NCI-H460 (cell line): ENCODE data around the gene HS3ST3B1. TPM values are rescaled to one million over a fixed set of nuclear protein-coding genes. Genes with fewer than 3 reads are reported as not detected.

Experiments
- DNase-seq: peaks from one replicate; pipeline ENCODE4 v3.0.0-alpha.2; 2016; ENCODE audit warnings: low read depth; ENCODE audit errors: extremely low read depth
- total RNA-seq: library from RNA; depleted of rRNA; stranded (reverse); fragments of >200 nt; shearing (Covaris generic); gene quantifications from 2 replicates; pipeline ENCODE4 v1.2.3, GENCODE V29; 2014

The HS3ST3B1 gene
- total RNA-seq, 1 experiment from 2014 or later = 11.5 TPM

DNA sequence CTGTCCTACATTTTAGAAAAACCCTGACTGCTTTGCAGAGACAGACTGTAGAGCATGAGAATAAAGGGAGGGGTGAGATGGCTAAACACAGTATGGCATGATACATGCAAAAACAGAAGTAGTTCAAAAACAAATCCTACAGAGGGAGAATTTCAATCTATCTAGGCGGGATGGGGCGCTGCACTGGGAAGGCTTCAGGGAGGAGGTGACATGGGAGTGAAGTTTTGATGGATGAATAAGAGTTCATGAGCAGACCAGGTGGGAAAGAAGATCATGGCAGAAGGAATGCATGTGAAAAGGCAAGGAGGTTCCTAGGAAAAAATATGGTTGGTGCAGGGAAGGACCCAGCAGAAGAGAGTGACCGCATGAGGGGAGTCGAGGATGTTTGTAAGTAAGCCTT, 19.2 kb downstream of the HS3ST3B1 start:
- DNase-seq = no peak

DNA sequence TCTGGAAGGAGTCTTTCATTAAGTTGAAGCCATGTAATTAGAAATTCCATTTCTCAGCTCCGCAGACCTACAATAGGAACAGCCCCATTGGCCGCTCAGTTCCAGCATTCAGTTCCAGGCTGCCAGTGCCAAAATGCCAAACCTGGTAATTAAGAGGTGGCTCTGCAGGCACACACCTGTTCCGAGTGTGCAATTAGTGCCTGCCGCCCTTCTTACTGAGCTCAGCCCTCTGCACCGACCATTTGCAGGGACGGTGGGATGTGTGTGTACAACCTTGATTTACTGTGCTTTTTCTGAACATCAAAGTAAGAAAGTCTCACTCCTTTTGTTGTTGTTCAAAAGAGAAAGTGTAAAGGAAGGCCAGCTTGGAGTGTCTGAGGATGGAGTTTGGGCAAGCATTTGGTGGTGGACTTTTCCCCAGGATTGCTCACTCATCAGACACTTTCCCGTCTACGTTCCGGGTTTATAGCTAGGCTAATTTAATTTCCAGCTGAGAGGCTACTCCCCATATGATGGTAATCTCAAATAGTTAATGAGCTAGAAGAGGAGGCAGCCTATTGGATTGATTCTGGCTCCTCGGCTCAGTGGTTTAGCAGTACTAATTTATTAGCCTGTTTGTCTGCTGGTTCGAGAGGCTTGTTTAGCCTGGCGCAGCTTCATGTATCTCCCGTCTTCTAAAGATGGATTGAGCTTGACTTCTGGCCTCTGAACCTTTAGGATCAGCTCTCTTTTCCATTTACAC, 20.0 kb downstream of the HS3ST3B1 start:
- no peak for DNase-seq

DNA sequence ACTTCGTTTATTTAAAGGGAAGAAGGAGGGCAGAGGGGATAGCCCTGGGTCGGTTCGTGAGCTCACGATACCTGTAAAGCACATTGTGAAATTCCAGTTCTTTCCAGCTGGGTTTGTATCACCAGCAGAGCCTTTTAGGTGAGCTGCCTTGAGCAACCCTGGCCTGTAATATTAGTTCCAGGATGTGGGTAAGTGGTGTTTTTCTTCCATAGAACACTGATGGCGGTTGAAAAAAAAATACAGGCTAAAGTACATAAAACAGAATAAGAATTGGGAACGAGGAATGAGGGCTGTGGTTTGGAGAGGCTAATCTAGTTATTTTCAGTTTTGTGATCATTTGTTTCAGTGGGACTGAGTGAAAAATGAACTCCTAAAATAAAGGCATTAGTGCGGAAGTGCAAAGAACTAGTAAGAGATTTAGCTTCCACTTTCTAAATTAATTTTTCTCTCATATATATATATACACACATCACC, 20.6 kb downstream of the HS3ST3B1 start:
- DNase-seq = no peak

DNA sequence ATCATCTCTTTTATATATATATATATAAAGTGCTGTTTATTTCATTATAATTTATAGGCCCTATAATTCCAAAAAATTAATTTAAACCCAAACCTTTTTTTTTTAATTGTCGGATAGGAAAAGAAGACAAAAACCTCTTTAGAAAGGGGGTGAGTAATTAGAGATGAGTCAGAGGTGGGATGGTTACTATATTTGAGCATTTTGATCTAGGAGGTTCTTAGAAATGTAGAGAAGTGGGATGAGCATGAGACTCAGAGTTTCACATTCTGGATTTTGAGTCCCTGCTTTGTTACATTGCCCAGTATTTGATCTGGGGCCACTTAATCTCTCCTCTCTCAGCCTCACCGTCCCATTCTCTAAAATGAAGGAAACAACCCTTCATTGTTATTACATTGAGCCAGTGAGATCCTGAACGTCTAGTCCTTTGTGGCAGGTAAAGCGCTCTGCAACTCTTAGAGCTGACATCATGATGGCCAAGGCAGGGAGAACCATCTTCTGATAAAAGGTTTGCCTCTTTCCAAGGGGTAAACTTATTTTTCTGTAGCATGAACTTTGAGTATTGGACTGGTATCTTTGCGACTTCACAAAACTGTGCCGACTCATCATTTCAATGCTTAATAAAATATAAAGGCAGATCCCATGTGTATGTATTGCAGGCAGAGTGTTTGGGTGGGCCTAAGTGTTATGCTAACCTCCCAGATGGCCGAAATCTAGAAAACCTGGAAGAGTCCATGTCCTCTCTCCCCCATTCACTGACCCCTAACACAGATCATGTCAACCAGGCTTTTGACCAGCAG, 21.3 kb downstream of the HS3ST3B1 start:
- no peak for DNase-seq

DNA sequence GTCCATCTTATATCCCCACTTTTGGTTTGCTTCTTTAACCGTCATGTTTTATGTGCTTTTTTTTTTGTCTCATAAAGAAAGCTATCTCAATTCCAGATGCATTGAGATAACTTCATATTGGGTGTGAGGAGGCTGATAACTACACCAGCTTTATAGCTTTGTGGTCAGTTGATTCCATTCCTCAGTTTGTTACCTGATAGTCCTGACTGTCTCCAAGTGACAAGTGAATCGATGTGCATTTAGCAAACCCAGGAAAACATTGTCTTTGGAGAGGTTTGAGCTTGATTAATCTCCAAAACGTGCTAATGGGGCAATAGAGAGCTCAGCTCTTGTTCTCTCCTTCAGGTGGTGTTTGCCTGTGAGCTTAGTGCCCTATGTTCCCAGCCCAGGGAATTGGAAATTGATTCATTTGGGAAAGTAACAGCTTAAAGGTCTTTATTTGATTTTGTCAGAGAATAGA, 22.7 kb downstream of the HS3ST3B1 start:
- DNase-seq = no peak

DNA sequence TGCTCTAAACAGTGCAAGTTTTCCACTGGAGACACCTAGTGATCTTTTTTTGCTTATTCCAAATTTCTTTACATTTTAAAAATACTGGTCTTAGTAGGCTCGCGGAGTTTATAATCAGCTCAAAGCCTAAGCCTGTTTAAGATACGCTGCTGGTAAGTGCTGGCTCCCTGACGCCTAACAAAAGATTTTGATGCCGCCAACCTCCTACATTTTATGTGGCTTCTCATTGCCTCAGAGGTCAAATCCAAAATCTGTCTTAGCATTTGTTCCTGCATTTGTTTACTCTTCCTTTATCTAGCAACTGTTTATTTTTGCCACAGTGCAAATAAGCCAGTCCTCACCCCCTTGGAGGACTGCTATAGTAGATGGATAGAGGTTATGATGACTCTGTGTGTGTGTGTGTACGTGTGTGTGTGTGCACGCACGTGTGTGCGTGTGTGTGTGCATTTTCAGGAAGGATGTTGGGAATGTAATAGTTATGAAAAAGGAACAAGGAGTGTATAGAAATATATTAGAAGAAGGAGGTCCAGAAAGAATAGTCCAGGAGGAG, 24.8 kb downstream of the HS3ST3B1 start:
- DNase-seq = no peak

DNA sequence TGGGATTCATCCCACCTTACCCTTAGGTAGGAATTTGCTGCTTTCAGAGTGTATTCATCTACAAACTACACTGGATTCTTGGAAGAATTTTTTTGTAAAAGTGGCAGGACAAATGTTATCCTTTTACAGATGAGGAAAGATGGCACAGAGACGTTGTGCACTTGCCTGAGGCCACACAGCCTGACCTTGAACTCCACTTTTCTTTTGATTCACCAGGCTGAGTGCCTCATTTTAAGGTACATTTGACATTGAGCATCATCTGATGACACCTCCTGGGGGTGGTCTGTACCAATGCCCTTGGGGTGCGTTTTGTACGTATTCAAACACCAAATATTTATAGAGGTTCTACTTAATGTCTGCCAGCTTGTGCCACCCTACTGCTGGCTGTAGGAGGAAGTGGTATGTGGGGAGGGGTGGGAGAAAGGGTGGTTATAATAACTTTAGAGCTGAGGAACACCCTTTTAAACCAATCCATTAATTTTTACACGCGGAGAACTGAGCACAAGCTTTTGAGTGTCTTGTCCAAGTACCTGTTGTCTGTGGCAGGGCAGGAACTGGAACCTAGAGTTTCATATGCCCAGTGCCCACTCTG, 29.1 kb downstream of the HS3ST3B1 start:
- DNase-seq = no peak

DNA sequence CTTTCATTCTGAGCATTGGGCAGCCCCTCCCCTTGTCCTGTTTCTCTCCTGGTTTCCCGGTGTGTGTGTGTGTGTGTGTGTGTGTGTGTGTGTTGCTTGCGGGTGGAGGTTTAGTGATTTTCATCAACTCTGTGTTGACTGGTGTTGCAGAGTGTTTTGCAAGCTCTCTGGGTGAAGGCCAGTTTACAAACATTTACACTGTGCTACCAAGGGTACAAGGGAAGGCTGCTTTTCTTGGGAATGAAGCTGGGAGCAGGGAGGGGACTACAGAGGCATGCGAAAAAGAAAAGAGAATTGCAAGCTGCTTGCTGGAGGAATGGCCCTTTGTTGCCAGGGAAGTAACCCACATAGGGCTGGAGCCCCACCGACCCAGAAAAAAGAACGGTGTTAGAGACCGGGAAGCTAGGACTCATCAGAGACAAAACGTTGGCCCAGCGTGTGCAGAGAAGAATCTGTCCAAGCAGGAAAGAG, 29.6 kb downstream of the HS3ST3B1 start:
- no peak for DNase-seq

DNA sequence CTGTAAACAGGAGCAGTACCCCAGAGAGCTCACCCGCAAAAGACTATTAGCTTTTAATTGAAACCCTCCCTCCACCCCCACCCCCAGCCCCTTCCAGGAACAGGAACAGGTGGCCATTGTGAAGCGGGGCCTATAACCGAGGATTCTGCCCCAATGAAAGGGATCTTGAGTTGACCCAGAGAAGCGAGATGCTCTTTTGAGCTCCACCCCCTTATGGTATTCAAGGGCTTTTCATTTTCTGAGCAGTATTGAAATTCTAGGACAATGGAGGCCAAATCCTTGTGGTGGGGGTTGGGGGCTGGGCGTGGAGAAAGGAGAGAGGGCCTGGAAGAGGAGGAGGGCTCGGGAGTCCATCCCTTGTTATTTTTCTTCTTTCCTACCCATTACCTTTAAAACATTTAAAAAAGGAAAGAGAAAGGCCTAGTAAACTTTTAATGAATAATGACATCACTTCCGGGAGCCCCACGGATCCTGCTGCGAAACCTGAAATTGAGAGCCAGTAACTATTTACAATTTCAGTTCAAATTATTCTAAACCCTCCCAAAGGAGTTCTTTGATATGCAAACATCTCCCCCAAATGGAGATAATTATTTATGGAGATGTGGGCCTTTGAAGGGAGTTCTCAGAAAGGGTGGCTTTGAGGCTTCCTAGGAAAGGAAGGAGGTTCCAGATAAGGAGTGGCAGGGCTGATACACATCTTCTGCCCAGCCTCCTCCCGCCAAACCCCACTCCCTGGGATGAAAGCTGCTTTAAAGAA, 30.5 kb downstream of the HS3ST3B1 start:
- no peak for DNase-seq

DNA sequence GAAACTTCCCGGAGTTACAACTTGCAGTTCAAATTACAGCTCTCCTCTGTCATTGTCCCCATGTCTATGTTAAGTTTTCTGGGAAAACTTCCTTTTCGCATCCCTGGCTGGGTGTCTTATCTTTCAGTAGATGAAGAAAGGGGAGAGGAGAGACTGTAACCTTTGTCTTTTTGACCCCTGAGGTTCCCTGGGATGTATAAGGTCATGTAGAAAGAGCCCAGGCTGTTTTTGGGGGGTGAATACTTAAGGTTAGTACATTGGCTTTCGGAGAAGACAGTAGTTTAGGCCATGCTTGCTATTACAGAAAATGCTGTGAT, 31.1 kb downstream of the HS3ST3B1 start:
- DNase-seq = no peak

DNA sequence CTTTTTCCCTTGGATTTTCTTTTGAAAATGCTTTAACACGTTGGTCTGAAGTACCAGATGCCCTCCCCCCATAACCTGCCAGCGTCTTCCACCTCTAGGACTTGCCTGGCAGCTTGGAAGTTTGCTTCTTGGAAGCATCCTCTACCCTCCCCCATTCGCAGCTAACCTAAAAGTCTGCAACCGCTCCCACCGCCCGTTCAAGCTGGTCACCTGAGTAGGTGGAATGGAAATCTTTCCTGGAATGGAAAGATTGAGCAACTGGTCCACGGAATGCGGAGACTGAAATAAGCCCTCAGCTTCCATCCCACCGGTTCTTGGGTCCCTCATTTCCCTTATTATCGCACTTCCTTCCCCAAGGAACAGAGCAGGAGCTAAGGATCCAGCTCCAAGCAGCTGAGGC, 31.4 kb downstream of the HS3ST3B1 start:
- no peak for DNase-seq

DNA sequence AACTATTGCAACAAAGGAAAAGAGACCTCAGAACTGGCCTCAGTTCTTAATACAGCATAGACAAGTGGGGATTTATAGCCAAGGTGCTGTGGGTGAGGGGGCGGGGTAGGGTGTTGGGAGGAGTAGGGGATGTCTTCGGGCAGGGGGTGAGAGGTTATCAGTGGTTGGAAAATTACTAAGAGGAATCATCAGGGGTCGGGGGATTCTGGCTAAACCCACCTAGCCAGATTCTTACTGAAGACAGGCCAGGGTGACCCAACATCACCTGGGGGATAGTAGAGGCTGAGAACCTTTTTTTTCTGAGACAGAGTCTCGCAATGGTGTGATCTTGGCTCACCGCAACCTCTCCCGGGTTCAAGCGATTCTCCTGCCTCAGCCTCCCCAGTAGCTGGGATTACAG, 32.6 kb downstream of the HS3ST3B1 start:
- no peak for DNase-seq

DNA sequence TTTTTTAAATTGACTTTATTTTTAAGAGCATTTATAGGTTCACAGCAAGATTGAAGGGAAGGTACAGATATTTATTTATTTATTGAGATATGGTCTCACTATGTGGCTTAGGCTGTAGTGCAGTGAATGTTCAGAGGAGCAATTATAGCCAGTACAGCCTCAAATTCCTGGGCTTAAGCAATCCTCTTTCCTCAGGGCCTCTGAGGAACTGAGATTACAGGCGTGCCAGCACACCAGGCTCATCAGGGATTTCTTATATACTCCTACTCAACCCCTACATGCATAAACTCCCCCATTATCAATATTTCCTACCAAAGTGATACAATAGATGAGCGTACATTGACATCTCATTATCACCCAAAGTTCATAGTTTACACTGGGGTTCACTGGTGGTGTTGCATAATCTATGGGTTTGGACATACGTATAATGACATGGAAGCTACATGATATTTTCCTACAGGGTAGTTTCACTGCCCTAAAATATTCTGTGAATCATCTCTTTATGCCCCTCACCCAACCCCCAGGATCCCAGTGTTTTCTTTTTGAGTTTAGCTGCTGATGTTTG, 33.5 kb downstream of the HS3ST3B1 start:
- DNase-seq = no peak

DNA sequence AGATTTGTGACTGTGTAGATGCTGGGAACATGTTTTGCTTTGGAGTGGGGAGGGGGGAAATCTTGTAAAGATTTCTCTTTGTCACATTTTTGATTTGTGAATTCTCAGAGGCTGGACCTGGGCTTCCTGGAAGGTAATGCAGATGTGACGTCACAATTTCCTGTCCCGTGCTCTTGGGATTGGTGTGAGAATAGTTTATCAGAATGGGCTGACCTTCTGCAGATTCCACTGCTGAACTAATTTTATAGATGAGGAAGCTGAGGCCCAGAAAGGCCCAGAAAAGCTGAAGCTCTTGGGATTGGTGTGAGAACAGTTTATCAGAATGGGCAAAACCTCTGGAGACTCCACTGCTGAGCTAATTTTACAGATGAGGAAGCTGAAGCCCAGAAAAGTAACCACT, 34.0 kb downstream of the HS3ST3B1 start:
- DNase-seq = no peak

DNA sequence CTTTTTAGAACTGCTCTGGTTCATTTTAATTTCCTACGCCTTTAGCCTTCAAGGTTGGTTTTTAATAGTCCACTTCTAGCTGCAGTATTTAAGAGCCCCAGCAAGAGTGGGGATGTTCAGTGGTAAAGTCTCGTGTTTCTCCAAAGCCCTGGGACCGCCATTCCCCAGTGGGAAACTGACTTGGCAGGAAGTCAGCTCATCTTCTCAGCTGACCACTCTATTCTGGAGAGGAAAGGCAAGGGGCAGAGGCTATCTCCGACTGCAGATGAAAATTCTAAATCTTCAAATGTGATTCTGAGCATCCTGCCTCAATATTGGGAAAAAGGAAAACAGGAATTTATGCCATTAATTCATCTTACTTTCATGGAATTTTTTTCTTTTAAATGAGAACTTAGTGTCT, 35.5 kb downstream of the HS3ST3B1 start:
- no peak for DNase-seq

DNA sequence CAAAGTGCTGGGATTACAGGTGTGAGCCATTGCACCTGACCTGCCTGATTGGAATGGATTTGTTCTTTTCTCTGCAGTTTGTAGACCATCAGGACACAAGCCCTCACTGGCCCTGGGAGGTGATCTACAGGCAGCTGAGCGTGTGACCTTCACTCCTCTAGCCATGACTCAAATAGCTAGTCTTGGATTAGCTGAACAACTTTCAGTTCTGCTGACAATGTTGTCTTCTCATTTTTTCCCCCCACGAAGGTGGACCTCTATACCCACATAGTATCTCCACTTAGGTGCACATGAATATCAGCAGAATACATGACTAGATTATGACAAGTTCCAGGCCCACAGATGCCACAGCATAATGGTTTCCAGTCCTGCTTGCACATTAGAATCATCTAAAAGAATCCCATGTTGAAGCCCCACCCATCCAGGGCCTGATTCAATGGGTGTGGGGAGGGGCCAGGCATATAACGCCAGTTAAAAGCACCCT, 36.8 kb downstream of the HS3ST3B1 start:
- DNase-seq = no peak

DNA sequence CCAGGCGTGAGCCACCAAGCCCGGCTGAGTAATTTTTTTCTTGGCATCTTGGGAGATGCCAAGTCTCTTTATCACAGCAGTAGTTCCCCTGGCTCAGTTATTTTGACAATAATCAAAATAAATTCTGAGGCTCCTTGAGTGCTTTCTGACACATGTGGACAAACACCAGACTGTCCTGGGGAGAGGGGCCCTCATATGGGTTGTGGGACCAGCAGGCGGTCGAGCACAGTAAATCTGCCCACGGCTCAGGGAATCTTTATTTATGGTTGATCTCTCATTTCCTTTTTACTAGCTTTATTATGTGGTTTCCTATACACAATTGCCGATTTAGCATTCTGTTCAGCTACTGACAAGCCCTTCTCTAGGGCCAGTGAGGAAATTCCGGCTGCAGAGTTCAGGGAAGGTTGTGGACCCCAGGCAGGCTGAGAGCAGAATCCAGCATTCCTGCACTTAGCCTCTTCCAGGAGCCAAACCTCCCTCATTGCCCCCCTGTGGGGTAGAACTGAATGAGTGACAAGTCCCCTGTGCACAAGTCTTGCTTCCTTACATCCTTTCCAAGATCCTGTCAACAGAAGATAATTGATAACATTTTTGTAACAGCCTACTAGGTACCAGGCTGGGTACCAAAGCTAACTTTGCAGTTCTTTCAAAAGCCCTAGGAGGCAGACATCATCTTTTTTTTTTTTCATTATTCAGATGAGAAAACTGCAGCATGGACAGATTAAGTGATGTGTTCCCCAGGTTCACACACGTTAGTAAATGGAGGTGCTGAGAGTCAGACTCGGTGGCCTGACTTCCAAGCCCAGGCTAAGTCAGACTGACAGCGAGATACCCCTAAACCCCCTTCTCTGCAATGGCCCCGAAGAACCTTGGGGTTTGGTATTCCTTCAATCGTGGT, 40.2 kb downstream of the HS3ST3B1 start:
- no peak for DNase-seq

DNA sequence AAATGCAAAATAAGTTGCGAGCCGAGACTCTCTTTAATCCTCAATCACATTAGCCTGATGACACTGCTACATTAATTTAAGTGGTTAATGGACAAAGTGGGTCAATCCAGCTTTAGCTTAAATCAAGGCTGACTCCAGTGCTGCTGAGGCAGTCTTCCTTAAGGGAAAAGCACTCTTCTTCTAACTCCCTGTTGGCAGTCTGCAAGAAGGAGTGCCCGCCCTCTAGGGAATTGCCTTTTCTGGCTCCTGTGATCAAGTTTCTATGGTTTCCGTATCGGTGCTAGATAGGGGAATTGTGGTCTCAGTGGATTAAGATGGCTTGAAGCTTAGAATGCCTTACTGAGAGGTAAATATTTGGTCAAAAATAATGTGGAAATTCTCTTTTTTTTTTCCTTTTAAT, 41.0 kb downstream of the HS3ST3B1 start:
- no peak for DNase-seq

DNA sequence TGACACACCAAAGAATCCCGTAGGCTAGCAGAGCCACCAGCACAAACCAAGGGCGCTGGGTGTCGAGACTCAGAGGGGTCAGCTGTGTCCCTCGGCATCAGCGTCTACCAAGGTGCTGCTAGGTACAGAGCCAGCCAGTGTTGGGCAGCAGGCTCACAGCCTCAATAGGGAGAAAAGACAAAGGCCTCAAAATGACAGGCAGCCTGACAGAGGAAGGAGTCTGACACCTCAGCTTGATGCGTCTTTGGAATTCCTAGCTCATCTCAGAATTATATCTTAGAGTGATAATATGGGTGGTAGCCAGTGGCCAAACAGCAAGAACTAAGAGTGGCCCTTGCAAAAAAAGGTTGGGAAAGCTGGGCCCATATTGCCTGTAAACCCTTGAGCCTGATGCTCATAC, 45.9 kb downstream of the HS3ST3B1 start:
- DNase-seq = no peak
